DMS53 treated with DMSO at 0.1 percent for 48 hours (cell line): Measurements from ENCODE around the gene ISCA2.
A peak's percentile ranks its signal among the peaks of the same experiment; 100 is the strongest.
"Not testable (repeated sequence)": the region's sequence is repeated elsewhere in the genome, so short reads cannot be mapped to it uniquely, and the experiment has no call there.

Source experiments
- DNase-seq: peaks from one replicate; lab custom pipeline; 2025; ENCODE audit not compliant: unreplicated experiment; lab: John Stamatoyannopoulos, UW

ISCA2 gene

GRCh38 chr14:74493343-74494261 lies at the start of gene ISCA2:
ISCA2 (plus strand) TSS chr14:74493765; CDS start chr14:74493775, 10 bp downstream.
- peak; percentile 88 for DNase-seq

- no peak for DNase-seq
These were observed 48.7 kb upstream of the ISCA2 start for GRCh38 chr14:74444866-74445265.

- not testable (repeated sequence) for DNase-seq
These were observed 39.2 kb upstream of the ISCA2 start for GRCh38 chr14:74454397-74454796.

GRCh38 chr14:74456684-74457564 lies 36.6 kb upstream of the ISCA2 start:
- no peak for DNase-seq

GRCh38 chr14:74457565-74457895 lies 36.0 kb upstream of the ISCA2 start:
- DNase-seq = no peak

GRCh38 chr14:74459289-74459946 lies 34.1 kb upstream of the ISCA2 start:
- no peak for DNase-seq

- DNase-seq = no peak
These were observed 33.6 kb upstream of the ISCA2 start for GRCh38 chr14:74459976-74460375.

- no peak for DNase-seq
These were observed 30.6 kb upstream of the ISCA2 start for GRCh38 chr14:74462993-74463392.

- DNase-seq = no peak
These were observed 29.9 kb upstream of the ISCA2 start for GRCh38 chr14:74463697-74464096.

- no peak for DNase-seq
These were observed 28.8 kb upstream of the ISCA2 start for GRCh38 chr14:74464785-74465184.

GRCh38 chr14:74465335-74465734 lies 28.2 kb upstream of the ISCA2 start:
- no peak for DNase-seq

- DNase-seq = no peak
These were observed 25.1 kb upstream of the ISCA2 start for GRCh38 chr14:74468513-74468912.

- no peak for DNase-seq
These were observed 23.7 kb upstream of the ISCA2 start for GRCh38 chr14:74469548-74470518.

GRCh38 chr14:74472601-74473000 lies 21.0 kb upstream of the ISCA2 start:
- DNase-seq = no peak

GRCh38 chr14:74474376-74474775 lies 19.2 kb upstream of the ISCA2 start:
- DNase-seq = no peak

- no peak for DNase-seq
These were observed 17.9 kb upstream of the ISCA2 start for GRCh38 chr14:74475678-74476077.

GRCh38 chr14:74476107-74476506 lies 17.5 kb upstream of the ISCA2 start:
- DNase-seq = no peak

- DNase-seq = no peak
These were observed 17.0 kb upstream of the ISCA2 start for GRCh38 chr14:74476607-74477006.

- DNase-seq = peak; percentile 4
These were observed 14.4 kb upstream of the ISCA2 start for GRCh38 chr14:74478996-74479635.

- DNase-seq = no peak
These were observed 13.5 kb upstream of the ISCA2 start for GRCh38 chr14:74480046-74480445.
